UCSD-AML1 (cell line): Measurements from ENCODE around the gene SLC45A1.
"Not testable (repeated sequence)": the region's sequence is repeated elsewhere in the genome, so short reads cannot be mapped to it uniquely, and the experiment has no call there.

Experiments used
- DNase-seq: peaks from one replicate; lab custom pipeline; 2025; ENCODE audit not compliant: unreplicated experiment; lab: John Stamatoyannopoulos, UW

SLC45A1 gene

GRCh38 chr1:8317647-8318381 is at the start of gene SLC45A1:
TSS of gene SLC45A1 (plus strand) at chr1:8318114. CDS start at chr1:8324330, 6,216 bp downstream.
- DNase-seq: peak; percentile 57

GRCh38 chr1:8273036-8273435 is 44.9 kb upstream of the SLC45A1 start:
- no peak for DNase-seq

- DNase-seq: no peak
These were observed 43.6 kb upstream of the SLC45A1 start for GRCh38 chr1:8274352-8274751.

- no peak for DNase-seq
These were observed 41.6 kb upstream of the SLC45A1 start for GRCh38 chr1:8276173-8276914.

GRCh38 chr1:8276932-8277331 is 41.0 kb upstream of the SLC45A1 start:
- DNase-seq: no peak

- not testable (repeated sequence) for DNase-seq
These were observed 39.2 kb upstream of the SLC45A1 start for GRCh38 chr1:8278677-8279076.

- peak; percentile 20 for DNase-seq
These were observed 35.9 kb upstream of the SLC45A1 start for GRCh38 chr1:8281843-8282509.

GRCh38 chr1:8283058-8283884 is 34.6 kb upstream of the SLC45A1 start:
- DNase-seq: no peak

GRCh38 chr1:8284127-8284526 is 33.8 kb upstream of the SLC45A1 start:
- DNase-seq: no peak

- no peak for DNase-seq
These were observed 32.8 kb upstream of the SLC45A1 start for GRCh38 chr1:8285103-8285502.

- DNase-seq: no peak
These were observed 31.9 kb upstream of the SLC45A1 start for GRCh38 chr1:8285965-8286364.

- no peak for DNase-seq
These were observed 24.8 kb upstream of the SLC45A1 start for GRCh38 chr1:8293118-8293517.

GRCh38 chr1:8293641-8294169 is 24.2 kb upstream of the SLC45A1 start:
- no peak for DNase-seq

GRCh38 chr1:8294170-8294697 is 23.7 kb upstream of the SLC45A1 start:
- DNase-seq: no peak

GRCh38 chr1:8297245-8297644 is 20.7 kb upstream of the SLC45A1 start:
- DNase-seq: no peak

- DNase-seq: no peak
These were observed 18.0 kb upstream of the SLC45A1 start for GRCh38 chr1:8299963-8300362.

GRCh38 chr1:8302081-8302956 is 15.6 kb upstream of the SLC45A1 start:
- no peak for DNase-seq

- no peak for DNase-seq
These were observed 14.8 kb upstream of the SLC45A1 start for GRCh38 chr1:8303141-8303540.

GRCh38 chr1:8303876-8304275 is 14.0 kb upstream of the SLC45A1 start:
- DNase-seq: no peak

GRCh38 chr1:8307628-8308027 is 10.3 kb upstream of the SLC45A1 start:
- DNase-seq: no peak
